Stimulated activated CD4-positive, alpha-beta T cell treated with anti-CD3 and anti-CD28 coated beads, Interleukin-4, amount 100 ng/mL, for 1 hour (primary cell): ENCODE results near the gene BCOR.

Source experiments
- DNase-seq: peaks from one replicate; pipeline ENCODE4 v3.0.0-alpha.2; 2020

BCOR gene

GRCh38 chrX:40097141-40097503, 636 bp downstream of the BCOR start:
- DNase-seq = peak; percentile 44

GRCh38 chrX:40096395-40097091, 1.2 kb downstream of the BCOR start:
- DNase-seq = peak; percentile 74

GRCh38 chrX:40095583-40096394, 2.0 kb downstream of the BCOR start:
- DNase-seq = peak; percentile 28

GRCh38 chrX:40094900-40095582, 2.7 kb downstream of the BCOR start:
- no peak for DNase-seq

- peak; percentile 40 for DNase-seq
These were observed 3.5 kb downstream of the BCOR start for GRCh38 chrX:40094041-40094899.

GRCh38 chrX:40093586-40093985, 4.2 kb downstream of the BCOR start:
- no peak for DNase-seq

- DNase-seq = no peak
These were observed 4.8 kb downstream of the BCOR start for GRCh38 chrX:40092808-40093435.

GRCh38 chrX:40091691-40092421, 5.9 kb downstream of the BCOR start:
- no peak for DNase-seq

GRCh38 chrX:40090961-40091360, 6.8 kb downstream of the BCOR start:
- DNase-seq = no peak

- DNase-seq = no peak
These were observed 7.5 kb downstream of the BCOR start for GRCh38 chrX:40090050-40090804.

- no peak for DNase-seq
These were observed 8.8 kb downstream of the BCOR start for GRCh38 chrX:40088803-40089540.

GRCh38 chrX:40088299-40088625, 9.5 kb downstream of the BCOR start:
- DNase-seq = no peak

- no peak for DNase-seq
These were observed 10.1 kb downstream of the BCOR start for GRCh38 chrX:40087425-40088298.

- DNase-seq = no peak
These were observed 11.0 kb downstream of the BCOR start for GRCh38 chrX:40086569-40087335.

GRCh38 chrX:40085714-40086113, 12.0 kb downstream of the BCOR start:
- no peak for DNase-seq

- DNase-seq = no peak
These were observed 12.6 kb downstream of the BCOR start for GRCh38 chrX:40085102-40085551.

GRCh38 chrX:40084471-40085101, 13.2 kb downstream of the BCOR start:
- no peak for DNase-seq

- DNase-seq = no peak
These were observed 13.8 kb downstream of the BCOR start for GRCh38 chrX:40083979-40084359.
